IMR-90 (cell line): Measurements from ENCODE around the gene BAIAP2L1.

Experiments
- CEBPB ChIP-seq: IDR thresholded peaks from 2 replicates; pipeline ENCODE4 v1.6.1; 2012; ENCODE audit warnings: low read depth, low read length, improper control_type of control experiment
- CHD1 ChIP-seq: IDR thresholded peaks from 2 replicates; pipeline ENCODE4 v1.6.1; 2012; ENCODE audit warnings: low read depth, low read length, improper control_type of control experiment
- POLR2A ChIP-seq: IDR thresholded peaks from 2 replicates; pipeline ENCODE4 v1.6.1; 2012; ENCODE audit warnings: mild to moderate bottlenecking, low read depth, low read length
- TF ChIP-seq, protein P1 (sequence below): conservative IDR thresholded peaks from 2 replicates; pipeline ENCODE4 v1.5.1; 2012; ENCODE audit warnings: mild to moderate bottlenecking, low read depth, low read length, improper control_type of control experiment

DNA sequence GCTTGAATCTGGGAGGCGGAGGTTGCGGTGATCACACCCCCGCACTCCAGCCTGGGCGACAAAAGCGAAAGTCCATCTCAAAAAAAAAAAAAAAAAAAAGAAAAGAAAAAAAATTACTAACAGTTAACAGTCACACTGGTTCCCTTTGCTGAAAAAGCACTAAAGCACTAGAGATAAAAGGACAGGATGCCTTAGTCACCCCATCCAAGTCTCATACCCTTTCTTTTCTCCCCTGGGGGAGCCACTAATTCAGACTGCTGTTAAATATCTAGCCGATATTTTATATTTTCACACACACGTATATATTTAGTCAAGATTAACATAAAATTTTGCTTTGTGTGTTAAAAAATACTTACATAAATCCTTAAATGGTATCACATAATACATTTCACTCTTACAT lies 25.2 kb downstream of the BAIAP2L1 start:
- no peak for TF ChIP-seq POLR2A
- TF ChIP-seq, protein P1, sequence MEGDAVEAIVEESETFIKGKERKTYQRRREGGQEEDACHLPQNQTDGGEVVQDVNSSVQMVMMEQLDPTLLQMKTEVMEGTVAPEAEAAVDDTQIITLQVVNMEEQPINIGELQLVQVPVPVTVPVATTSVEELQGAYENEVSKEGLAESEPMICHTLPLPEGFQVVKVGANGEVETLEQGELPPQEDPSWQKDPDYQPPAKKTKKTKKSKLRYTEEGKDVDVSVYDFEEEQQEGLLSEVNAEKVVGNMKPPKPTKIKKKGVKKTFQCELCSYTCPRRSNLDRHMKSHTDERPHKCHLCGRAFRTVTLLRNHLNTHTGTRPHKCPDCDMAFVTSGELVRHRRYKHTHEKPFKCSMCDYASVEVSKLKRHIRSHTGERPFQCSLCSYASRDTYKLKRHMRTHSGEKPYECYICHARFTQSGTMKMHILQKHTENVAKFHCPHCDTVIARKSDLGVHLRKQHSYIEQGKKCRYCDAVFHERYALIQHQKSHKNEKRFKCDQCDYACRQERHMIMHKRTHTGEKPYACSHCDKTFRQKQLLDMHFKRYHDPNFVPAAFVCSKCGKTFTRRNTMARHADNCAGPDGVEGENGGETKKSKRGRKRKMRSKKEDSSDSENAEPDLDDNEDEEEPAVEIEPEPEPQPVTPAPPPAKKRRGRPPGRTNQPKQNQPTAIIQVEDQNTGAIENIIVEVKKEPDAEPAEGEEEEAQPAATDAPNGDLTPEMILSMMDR: no peak
- TF ChIP-seq CHD1: no peak
- no peak for TF ChIP-seq CEBPB
